Eye (tissue), 1 donor: ENCODE data around the gene KRT74.
"Not testable (repeated sequence)": the region's sequence is repeated elsewhere in the genome, so short reads cannot be mapped to it uniquely, and the experiment has no call there.

Experiments used
- DNase-seq: peaks from one replicate; pipeline ENCODE4 v3.0.0-alpha.2; 2015

Gene KRT74

GRCh38 chr12:52602552-52602951 is 28.9 kb upstream of the KRT74 start:
- no peak for DNase-seq

- DNase-seq = no peak
These were observed 28.0 kb upstream of the KRT74 start for GRCh38 chr12:52601671-52602070.

- peak; percentile 13 for DNase-seq
These were observed 27.4 kb upstream of the KRT74 start, which contains the start of gene KRT72 for GRCh38 chr12:52600941-52601481. Gene KRT72 (minus strand): TSS chr12:52601463. CDS start chr12:52601452, 11 bp downstream.

- DNase-seq = no peak
These were observed 26.8 kb upstream of the KRT74 start for GRCh38 chr12:52600475-52600874.

GRCh38 chr12:52600071-52600470 is 26.4 kb upstream of the KRT74 start:
- no peak for DNase-seq

- DNase-seq = no peak
These were observed 25.3 kb upstream of the KRT74 start for GRCh38 chr12:52598966-52599365.

GRCh38 chr12:52594237-52594636 is 20.6 kb upstream of the KRT74 start:
- DNase-seq = not testable (repeated sequence)

GRCh38 chr12:52591521-52591920 is 17.9 kb upstream of the KRT74 start:
- DNase-seq = no peak

- no peak for DNase-seq
These were observed 16.4 kb upstream of the KRT74 start for GRCh38 chr12:52590021-52590420.

GRCh38 chr12:52587563-52587962 is 13.9 kb upstream of the KRT74 start:
- DNase-seq = no peak

- DNase-seq = no peak
These were observed 12.3 kb upstream of the KRT74 start for GRCh38 chr12:52585946-52586345.

- no peak for DNase-seq
These were observed 11.4 kb upstream of the KRT74 start for GRCh38 chr12:52585066-52585465.

GRCh38 chr12:52584156-52584682 is 10.6 kb upstream of the KRT74 start:
- no peak for DNase-seq

GRCh38 chr12:52582971-52583456 is 9.4 kb upstream of the KRT74 start:
- DNase-seq = peak; percentile 84

GRCh38 chr12:52582486-52582885 is 8.8 kb upstream of the KRT74 start:
- no peak for DNase-seq

- DNase-seq = no peak
These were observed 7.8 kb upstream of the KRT74 start for GRCh38 chr12:52581481-52581880.

GRCh38 chr12:52581066-52581465 is 7.4 kb upstream of the KRT74 start:
- DNase-seq = no peak

- peak; percentile 18 for DNase-seq
These were observed 6.9 kb upstream of the KRT74 start for GRCh38 chr12:52580496-52580895.

- DNase-seq = peak; percentile 17
These were observed 6.1 kb upstream of the KRT74 start for GRCh38 chr12:52579468-52580465.

GRCh38 chr12:52578469-52578868 is 4.8 kb upstream of the KRT74 start:
- no peak for DNase-seq

- no peak for DNase-seq
These were observed 3.7 kb upstream of the KRT74 start for GRCh38 chr12:52577316-52577715.

GRCh38 chr12:52575948-52576347 is 2.3 kb upstream of the KRT74 start:
- DNase-seq = no peak

GRCh38 chr12:52575256-52575655 is 1.6 kb upstream of the KRT74 start:
- no peak for DNase-seq

GRCh38 chr12:52573306-52573705 is 337 bp downstream of the KRT74 start:
- DNase-seq = no peak
